ENCODE results near the gene KCNQ1. TPM values are rescaled to one million over a fixed set of nuclear protein-coding genes. Genes with fewer than 3 reads are reported as not detected.

KCNQ1 gene
- total and polyA plus RNA-seq, 8 donors: 14.0 to 61.1 (median 46.7) TPM

DNA sequence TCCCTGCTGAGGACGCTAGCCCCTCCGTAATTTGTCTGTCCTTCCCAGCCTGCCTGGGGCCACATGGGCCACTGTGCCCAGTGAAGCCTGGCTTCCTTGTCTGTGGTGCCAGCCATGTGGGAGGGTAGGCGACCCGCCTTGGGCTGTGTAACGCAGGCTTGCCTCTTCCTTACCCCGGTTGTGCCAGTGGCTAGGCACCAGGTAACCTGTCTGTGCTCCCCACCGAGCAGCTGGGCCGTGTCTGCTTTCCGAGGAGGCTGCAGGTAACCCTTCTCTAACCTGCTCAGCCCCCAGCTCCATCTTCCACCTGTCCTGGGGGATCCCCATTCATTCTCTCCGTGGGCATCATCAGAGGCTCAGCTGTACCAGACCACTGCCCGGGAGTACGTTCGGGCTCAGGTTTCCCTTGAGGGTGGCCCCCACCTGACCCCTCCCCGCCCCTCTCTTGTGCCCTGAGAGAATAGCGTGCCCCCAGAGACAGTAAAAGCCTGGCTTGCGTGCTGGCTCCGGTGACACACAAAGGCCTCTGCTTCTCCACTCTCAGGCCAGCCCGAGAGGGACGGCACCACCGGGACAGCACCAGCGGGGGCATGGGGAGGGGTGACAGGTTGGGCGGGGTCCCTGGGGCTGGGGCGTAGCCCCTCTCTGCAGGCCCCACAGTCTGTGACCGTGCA, 361.7 kb downstream of the KCNQ1 start:
- intact Hi-C loops (cut with DNase I): no loop called here
- Histone ChIP-seq H3K27me3 (no peaks in the 10 kb centered on the region), H3K36me3 (no peaks in the 10 kb centered on the region), H3K4me1 (no peaks in the 10 kb centered on the region), H3K27ac (peak overlapping the region; percentile 31 to 69 (median 43)), H3K4me3 (no peak overlapping the region), H3K9me3 (no peaks in the 10 kb centered on the region)
- DNase-seq (peak; percentile 6 to 57 (median 23)), FAIRE-seq (no peak), ATAC-seq (peak; percentile 6 to 34 (median 29))
- TF ChIP-seq, protein P1, sequence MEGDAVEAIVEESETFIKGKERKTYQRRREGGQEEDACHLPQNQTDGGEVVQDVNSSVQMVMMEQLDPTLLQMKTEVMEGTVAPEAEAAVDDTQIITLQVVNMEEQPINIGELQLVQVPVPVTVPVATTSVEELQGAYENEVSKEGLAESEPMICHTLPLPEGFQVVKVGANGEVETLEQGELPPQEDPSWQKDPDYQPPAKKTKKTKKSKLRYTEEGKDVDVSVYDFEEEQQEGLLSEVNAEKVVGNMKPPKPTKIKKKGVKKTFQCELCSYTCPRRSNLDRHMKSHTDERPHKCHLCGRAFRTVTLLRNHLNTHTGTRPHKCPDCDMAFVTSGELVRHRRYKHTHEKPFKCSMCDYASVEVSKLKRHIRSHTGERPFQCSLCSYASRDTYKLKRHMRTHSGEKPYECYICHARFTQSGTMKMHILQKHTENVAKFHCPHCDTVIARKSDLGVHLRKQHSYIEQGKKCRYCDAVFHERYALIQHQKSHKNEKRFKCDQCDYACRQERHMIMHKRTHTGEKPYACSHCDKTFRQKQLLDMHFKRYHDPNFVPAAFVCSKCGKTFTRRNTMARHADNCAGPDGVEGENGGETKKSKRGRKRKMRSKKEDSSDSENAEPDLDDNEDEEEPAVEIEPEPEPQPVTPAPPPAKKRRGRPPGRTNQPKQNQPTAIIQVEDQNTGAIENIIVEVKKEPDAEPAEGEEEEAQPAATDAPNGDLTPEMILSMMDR (IDR thresholded peaks at IDR 0.05): no peak
- 73 to 77% methylated on average over 23 to 24 of the region's 24 CpGs for WGBS, 2 donors

DNA sequence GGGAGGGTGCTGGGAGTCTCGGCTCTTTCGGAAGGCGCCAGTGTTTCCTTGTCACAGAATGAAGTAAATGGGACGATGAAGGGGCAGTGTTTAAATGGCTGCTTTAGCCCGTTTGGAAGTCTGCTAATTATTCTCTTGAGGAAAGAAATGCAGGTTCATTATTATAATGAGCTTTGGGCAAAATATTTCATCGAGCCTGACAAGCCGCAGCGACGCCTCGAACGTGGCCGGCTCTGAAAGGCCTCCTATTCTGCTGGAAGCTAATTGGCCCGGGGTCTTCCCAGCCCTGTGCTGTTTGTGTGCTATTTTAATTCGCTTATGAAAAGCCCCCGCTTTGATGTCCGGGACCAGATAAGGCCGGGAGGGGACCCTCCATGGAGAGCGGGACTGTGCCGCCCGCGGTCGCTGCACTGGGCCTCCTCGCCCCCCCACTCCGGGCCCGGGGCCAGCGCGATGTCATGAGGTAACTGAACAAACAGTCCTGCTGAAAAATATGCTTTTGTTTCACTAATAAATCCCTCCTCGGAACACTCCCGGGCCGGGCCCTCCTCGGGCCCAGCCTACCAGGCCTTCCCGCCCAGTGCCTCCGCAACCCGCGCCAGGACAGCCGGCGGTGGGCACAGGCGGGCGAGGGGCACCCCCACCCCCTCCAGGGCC, 362.3 kb downstream of the KCNQ1 start:
- WGBS, 2 donors: 37 to 38% methylated on average over 25 to 39 of the region's 39 CpGs
- ATAC-seq: peak; percentile 83 to 90 (median 86)
- H3K4me3 ChIP-seq: no peak overlapping the region

DNA sequence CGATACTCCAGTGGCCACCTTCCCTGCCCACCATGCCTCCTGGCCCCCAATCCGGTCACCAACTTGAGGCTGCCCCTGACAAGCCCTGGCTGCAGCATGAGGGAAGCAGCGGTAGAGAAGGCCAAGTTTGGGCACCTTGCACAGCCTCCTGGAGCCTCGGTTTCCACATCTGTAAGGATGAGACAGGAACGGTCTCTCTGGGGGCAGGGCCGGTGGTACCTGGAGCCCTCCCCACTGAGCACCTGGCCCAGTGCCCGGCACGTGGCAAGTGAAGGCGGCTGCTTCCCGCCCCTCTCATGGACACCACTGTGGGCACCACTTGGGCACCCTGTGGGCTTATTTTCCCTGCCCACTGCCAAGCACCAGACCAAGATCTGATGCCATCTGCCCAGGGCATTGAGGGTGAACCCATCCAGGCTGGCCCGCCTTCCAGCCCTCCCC, 363.0 kb downstream of the KCNQ1 start:
- FAIRE-seq (no peak), ATAC-seq (no peak), DNase-seq (peak; percentile 3 to 67 (median 26))
- TF ChIP-seq, protein P1 (IDR thresholded peaks at IDR 0.05): no peak
- Histone ChIP-seq H3K4me3 (no peak overlapping the region), H3K9me3 (no peaks in the 10 kb centered on the region), H3K27ac (peak overlapping the region; percentile 31 to 69 (median 43)), H3K4me1 (no peaks in the 10 kb centered on the region), H3K36me3 (no peaks in the 10 kb centered on the region), H3K27me3 (no peaks in the 10 kb centered on the region)
- WGBS, 2 donors: 70 to 76% methylated on average over 11 of the region's 11 CpGs
- intact Hi-C loops (cut with DNase I): no loop called here

More for the DNA sequence above, 362.3 kb downstream of the KCNQ1 start:
- no peaks in the 10 kb centered on the region for H3K9me3 ChIP-seq
- intact Hi-C loops (cut with DNase I): no loop called here
- TF ChIP-seq, protein P1 (IDR thresholded peaks at IDR 0.05): no peak
- peak; percentile 68 to 88 (median 81) for DNase-seq
- no peaks in the 10 kb centered on the region for H3K36me3 ChIP-seq
- FAIRE-seq: no peak
- no peaks in the 10 kb centered on the region for H3K27me3 ChIP-seq
- no peaks in the 10 kb centered on the region for H3K4me1 ChIP-seq
- H3K27ac ChIP-seq: peak overlapping the region; percentile 31 to 69 (median 43)

DNA sequence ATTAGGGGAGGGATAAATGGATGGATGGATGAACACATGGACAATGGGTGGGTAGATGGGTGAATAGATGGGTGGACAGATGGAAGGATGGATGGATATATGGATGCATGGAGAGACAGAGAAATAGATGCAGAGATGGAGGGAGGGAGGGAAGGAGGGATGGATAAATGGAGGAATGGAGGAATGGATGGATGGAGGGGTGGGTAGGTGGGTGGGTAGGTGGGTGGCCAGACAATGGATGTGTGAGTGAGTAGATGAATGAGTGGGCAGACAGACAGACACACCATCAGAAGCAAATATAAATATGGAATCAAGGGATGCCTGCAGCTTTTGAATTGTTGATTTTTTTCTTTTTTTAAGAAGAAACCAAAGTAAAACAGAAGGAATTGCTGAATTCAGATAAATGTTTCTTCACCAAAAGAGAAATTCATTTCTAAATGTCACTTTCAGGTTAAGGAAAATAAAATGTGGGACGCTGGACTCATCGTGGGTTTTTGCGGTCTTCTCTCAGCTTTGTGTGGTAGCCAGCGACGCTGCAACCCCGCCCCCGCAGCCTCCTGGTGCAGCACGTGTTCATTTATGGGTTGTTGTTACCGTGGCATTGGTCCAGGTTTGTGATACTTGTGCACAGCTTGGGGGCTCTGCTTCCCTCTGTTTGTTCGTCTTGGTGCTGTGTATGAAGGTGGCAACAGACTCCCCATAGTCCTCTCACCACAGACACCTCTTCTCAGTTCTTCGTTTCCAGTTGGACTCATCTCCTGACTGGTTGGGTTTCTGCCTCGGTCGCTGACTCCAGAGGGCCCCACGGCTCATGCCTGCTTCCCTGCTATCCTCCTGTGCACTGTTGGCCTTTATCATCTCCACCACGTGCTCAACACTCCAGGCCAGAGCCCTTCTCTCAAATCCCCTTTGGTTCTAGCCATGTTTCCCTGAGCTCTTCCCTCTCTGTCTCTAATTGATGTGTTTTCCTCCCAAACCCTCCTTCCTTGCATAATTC, 364.3 kb downstream of the KCNQ1 start:
- FAIRE-seq (no peak), ATAC-seq (no peak), DNase-seq (peak in 3 of 6 donors; percentile 16 to 39 (median 19))
- no peaks in the 10 kb centered on the region for H3K9me3 ChIP-seq
- no peak overlapping the region for H3K4me3 ChIP-seq
- H3K27me3 ChIP-seq: no peaks in the 10 kb centered on the region
- no peaks in the 10 kb centered on the region for H3K36me3 ChIP-seq
- intact Hi-C loops (cut with DNase I): no loop called here
- no peak overlapping the region for H3K27ac ChIP-seq
- no peaks in the 10 kb centered on the region for H3K4me1 ChIP-seq
- TF ChIP-seq, protein P1 (IDR thresholded peaks at IDR 0.05): no peak
- 92 to 95% methylated on average over 15 of the region's 15 CpGs for WGBS, 2 donors
